ENCODE results near the gene MRTFB. TPM values are rescaled to one million over a fixed set of nuclear protein-coding genes. Genes with fewer than 3 reads are reported as not detected.

MRTFB gene
- total and polyA plus RNA-seq, 2 of the 13 experiments (the other 11 are each of a cell fraction or from before 2014, with no cell fraction given), result 11.4 to 14.0 TPM

DNA sequence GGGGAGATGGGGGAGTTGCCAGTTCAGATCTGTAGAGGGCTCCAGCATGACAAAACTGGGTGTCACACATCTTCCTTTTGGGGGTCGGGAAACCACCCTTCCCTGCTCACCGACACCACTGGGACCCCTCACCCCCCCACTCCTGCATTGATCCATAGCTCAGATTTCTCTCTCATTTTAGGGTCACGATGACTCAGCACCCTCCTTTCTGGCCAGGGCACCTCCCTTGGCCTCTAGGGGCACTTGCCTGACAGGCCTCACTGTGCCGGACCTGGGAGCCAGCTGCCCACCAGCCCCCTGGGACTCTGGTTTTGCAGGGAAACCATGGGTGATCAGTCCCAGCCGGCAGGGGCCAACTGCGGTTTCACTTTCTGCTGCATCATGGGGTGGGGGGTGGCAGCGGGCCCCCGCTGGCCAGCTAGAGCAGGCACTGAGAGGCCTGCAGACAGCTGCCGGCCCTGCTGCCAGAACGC lies 239.4 kb downstream of the MRTFB start:
- Histone ChIP-seq H3K27ac (ENCODE audit: extremely low read length, insufficient read depth, low read length) (peak overlapping the region; percentile 54), H3K4me2 (ENCODE audit: low read depth, low read length) (0 out of 2 replicates have a peak overlapping the region, but pooled peaks have one; percentile 13), H3K79me2 (ENCODE audit: insufficient read depth, low read length) (peaks cover 92% of the 10 kb centered on the region), H3K27me3 (ENCODE audit: control insufficient read depth in 1 of 2, insufficient read depth in 2 of 2, low read length in 2 of 2) (no peaks in the 10 kb centered on the region), H3K36me3 (replicated peaks in 1 of 2; ENCODE audit: control insufficient read depth in 1 of 2, insufficient read depth in 2 of 2, low read length in 2 of 2) (peaks cover 11% of the 10 kb centered on the region in 2 experiments; a peak in 4 of 5 replicates), H3K4me1 (ENCODE audit: insufficient read depth, low read length) (peaks cover 69% of the 10 kb centered on the region), H3K4me3 (replicated peaks in 1 of 3; ENCODE audit: insufficient read depth in 1 of 3, low read depth in 2 of 3, low read length in 3 of 3) (no peak overlapping the region; a peak in 1 of 6 replicates), H4K20me1 (ENCODE audit: insufficient read depth, low read length) (peaks cover 67% of the 10 kb centered on the region; the same call in 1 of the 2 replicates), H3K9me3 (ENCODE audit: low read length) (no peaks in the 10 kb centered on the region), H2AFZ (ENCODE audit: low read length) (no peak overlapping the region), H3K9ac (ENCODE audit: insufficient read depth, low read depth, low read length) (no peak overlapping the region)
- POLR2A ChIA-PET, result interaction anchor here (1.1 to 1.7 kb wide), 2 partner anchors 217 to 235 kb away, joined by 3 to 5 read pairs; no protein-coding TSS in a partner anchor
- DNase-seq (ENCODE audit: low spot score), result peak; percentile 51
- intact Hi-C loops (cut with micrococcal nuclease; ENCODE audit: unreplicated experiment), result loop anchor here (5.0 kb wide), 1 partner anchor 1668 kb away; no protein-coding TSS in a partner anchor
- in situ Hi-C loops (cut with HindIII; ENCODE audit: extremely low pct_ligation_motif_present, low pct_unique_long_range_greater_than_20kb), result no loop called here
- WGBS (ENCODE audit: low lambda C conversion rate), result 89% methylated on average over 10 of the region's 10 CpGs
- CTCF ChIA-PET (ENCODE audit: low intra/inter-chr PET ratio, low total read pairs), result no interaction called here
- peak; percentile 75 for ATAC-seq
- BruUV-seq (replicated peaks), result no TSS peak
- no peak for FAIRE-seq
- 0 out of 2 replicates have a peak, but pooled peaks have one; percentile 39 for TF ChIP-seq GATAD2A (CRISPR knock-in tag; IDR thresholded peaks at IDR 0.05)
- TF ChIP-seq IRX3 (CRISPR knock-in tag; IDR thresholded peaks at IDR 0.05; ENCODE audit: borderline replicate concordance, low read depth), result no peak
- TF ChIP-seq ZNF691 (CRISPR knock-in tag; IDR thresholded peaks at IDR 0.05; ENCODE audit: borderline replicate concordance, low read depth), result no peak
- TF ChIP-seq ZFP62 (CRISPR knock-in tag; IDR thresholded peaks at IDR 0.05), result no peak
- peak; percentile 63 for TF ChIP-seq AGO2 (optimal IDR thresholded peaks at IDR 0.05; ENCODE audit: low read depth, low read length)
- no peak for TF ChIP-seq SOX6 (IDR thresholded peaks at IDR 0.05)
- 0 out of 2 replicates have a peak, but pooled peaks have one; percentile 12 for TF ChIP-seq SOX6 (CRISPR knock-in tag; IDR thresholded peaks at IDR 0.05)
- 0 out of 2 replicates have a peak, but pooled peaks have one; percentile 28 for TF ChIP-seq ZNF629 (CRISPR knock-in tag; conservative IDR thresholded peaks at IDR 0.05)
- TF ChIP-seq BCL6 (CRISPR knock-in tag; IDR thresholded peaks at IDR 0.05), result no peak
- TF ChIP-seq MAFF (IDR thresholded peaks at IDR 0.05; ENCODE audit: low read depth, low read length), result peak; percentile 60
- TF ChIP-seq ZNF513 (CRISPR knock-in tag; conservative IDR thresholded peaks at IDR 0.05), result 0 out of 2 replicates have a peak, but pooled peaks have one; percentile 53
- TF ChIP-seq ZNF20 (CRISPR knock-in tag; IDR thresholded peaks at IDR 0.05), result no peak
- TF ChIP-seq ATM (IDR thresholded peaks at IDR 0.05; ENCODE audit: borderline replicate concordance), result no peak
- TF ChIP-seq ZNF768 (CRISPR knock-in tag; IDR thresholded peaks at IDR 0.05), result 0 out of 2 replicates have a peak, but pooled peaks have one; percentile 27
- TF ChIP-seq PATZ1 (CRISPR knock-in tag; IDR thresholded peaks at IDR 0.05), result peak; percentile 65; the same call in 1 of the 2 replicates
- TF ChIP-seq, protein P1, sequence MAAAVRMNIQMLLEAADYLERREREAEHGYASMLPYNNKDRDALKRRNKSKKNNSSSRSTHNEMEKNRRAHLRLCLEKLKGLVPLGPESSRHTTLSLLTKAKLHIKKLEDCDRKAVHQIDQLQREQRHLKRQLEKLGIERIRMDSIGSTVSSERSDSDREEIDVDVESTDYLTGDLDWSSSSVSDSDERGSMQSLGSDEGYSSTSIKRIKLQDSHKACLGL (CRISPR knock-in tag; IDR thresholded peaks at IDR 0.05), result no peak
- TF ChIP-seq CENPX (CRISPR knock-in tag; IDR thresholded peaks at IDR 0.05), result no peak
- TF ChIP-seq PITX1 (CRISPR knock-in tag; IDR thresholded peaks at IDR 0.05), result 0 out of 2 replicates have a peak, but pooled peaks have one; percentile 25
- TF ChIP-seq ZNF101 (CRISPR knock-in tag; IDR thresholded peaks at IDR 0.05; ENCODE audit: borderline replicate concordance, low read depth), result no peak
- TF ChIP-seq ZFYVE20 (CRISPR knock-in tag; IDR thresholded peaks at IDR 0.05; ENCODE audit: borderline replicate concordance, low read depth), result no peak

All from HepG2 (cell line).